IgD-negative memory B cell (primary cell): Measurements from ENCODE around the gene ARL8A. TPM values are rescaled to one million over a fixed set of nuclear protein-coding genes. Genes with fewer than 3 reads are reported as not detected.
A peak's percentile ranks its signal among the peaks of the same experiment; 100 is the strongest.

ENCODE experiments used
- H3K27ac Mint-ChIP-seq, 3 donors: one replicate each; pipeline ENCODE4 v1.8.0; 2020 to 2022; ENCODE audit warnings: mild to moderate bottlenecking in 3 of 3, mixed read lengths in 3 of 3, moderate library complexity in 1 of 3
- H3K27me3 Mint-ChIP-seq: one replicate; pipeline ENCODE4 v1.8.0; 2021; ENCODE audit warnings: mixed read lengths
- H3K36me3 Mint-ChIP-seq: one replicate; pipeline ENCODE4 v1.8.0; 2020; ENCODE audit warnings: mild to moderate bottlenecking, mixed read lengths
- H3K4me1 Mint-ChIP-seq, 3 donors: one replicate each; pipeline ENCODE4 v1.8.0; 2020 to 2022; ENCODE audit warnings: mixed read lengths in 3 of 3, mild to moderate bottlenecking in 1 of 3
- H3K4me3 Mint-ChIP-seq, 4 donors: one replicate each; pipeline ENCODE4 v1.8.0; 2020 to 2022; ENCODE audit warnings: mild to moderate bottlenecking in 4 of 4, mixed read lengths in 4 of 4, moderate library complexity in 3 of 4
- H3K9me3 Mint-ChIP-seq, 3 donors: one replicate each; pipeline ENCODE4 v1.8.0; 2020 to 2021; ENCODE audit warnings: mixed read lengths in 3 of 3, mild to moderate bottlenecking in 1 of 3
- polyA plus RNA-seq: library from polyadenylated mRNA; unstranded; fragments of 300-500 nt; fragmentation: Illumina TruSeq; gene quantifications from one replicate; pipeline ENCODE4 v1.2.3, GENCODE V29; 2021

The ARL8A gene
- polyA plus RNA-seq, 1 donor from 2014 or later, result 17.3 TPM

DNA sequence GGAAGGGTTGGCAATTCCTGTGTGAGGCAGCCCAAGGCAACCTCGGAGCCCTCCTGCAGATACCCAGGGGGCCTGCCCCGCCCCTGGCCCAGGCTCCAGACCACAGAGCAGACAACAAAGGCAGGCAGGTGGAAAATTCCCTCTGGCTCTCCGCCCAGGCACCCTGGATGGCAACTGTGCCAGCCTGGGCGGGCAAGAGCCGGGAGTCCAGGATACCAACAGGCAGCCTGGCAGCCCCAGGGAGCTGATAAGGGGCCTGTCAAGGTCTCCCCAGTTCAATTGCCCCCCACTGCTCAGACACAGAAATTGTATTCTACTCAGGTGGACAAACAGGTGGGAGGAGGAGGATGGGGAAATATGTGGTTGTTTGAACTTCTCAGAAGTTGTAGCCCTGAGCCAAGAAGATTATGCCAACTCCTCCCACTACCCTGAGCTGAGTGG, 37.2 kb downstream of the ARL8A start:
- Mint-ChIP-seq H3K27me3 (peaks cover 2% of the 10 kb centered on the region), H3K36me3 (no peaks in the 10 kb centered on the region), H3K4me3 (peak overlapping the region in 1 of 4 donors; percentile 39), H3K9me3 (no peaks in the 10 kb centered on the region), H3K27ac (no peak overlapping the region), H3K4me1 (no peaks in the 10 kb centered on the region)

DNA sequence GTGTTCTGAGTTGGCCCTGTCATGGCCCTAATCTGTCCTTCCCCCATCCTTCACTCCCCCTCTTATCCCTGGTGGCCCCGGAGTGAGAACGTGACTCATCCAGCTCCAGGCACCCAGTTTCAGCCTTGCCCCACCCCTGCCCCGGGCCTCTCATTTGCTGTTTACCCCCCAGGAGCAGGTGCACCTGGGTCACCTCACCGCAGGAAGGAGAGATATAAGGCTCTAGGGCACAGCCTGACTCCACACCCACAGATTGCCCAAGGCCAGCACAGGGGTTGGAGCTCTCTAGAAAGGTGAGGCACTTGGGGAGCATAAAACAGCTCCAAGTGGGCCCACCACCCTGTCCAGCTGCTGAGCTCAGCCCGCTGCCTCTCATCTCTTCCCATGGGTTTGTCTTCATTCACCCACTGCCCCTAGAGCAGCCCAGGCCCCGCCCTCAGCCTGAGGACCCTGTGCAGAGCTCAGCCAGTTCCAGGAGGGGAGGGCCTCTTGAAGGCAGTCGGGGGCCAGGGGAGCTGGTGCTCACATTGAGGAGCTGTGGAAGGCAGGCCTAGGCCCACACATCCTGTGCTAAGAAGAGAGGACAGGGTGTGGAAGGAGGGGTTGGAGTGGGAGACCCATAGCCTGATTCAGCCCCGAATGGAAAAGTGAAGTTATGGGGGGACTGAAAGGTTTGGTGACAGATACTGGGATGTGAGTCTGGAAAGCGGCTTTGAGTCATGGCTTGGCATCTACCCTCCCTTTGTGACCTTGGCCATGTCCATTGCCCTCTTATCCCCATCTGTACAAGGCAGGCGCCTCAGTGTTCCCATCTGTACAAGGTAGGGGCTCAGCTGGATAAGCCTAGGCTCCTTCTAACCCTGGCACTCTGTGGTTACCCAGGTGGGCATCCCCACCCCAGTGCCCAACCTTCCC, 37.9 kb downstream of the ARL8A start:
- Mint-ChIP-seq H3K4me3 (no peak overlapping the region), H3K27ac (no peak overlapping the region), H3K36me3 (no peaks in the 10 kb centered on the region), H3K9me3 (no peaks in the 10 kb centered on the region), H3K4me1 (no peaks in the 10 kb centered on the region), H3K27me3 (peaks cover 2% of the 10 kb centered on the region)

DNA sequence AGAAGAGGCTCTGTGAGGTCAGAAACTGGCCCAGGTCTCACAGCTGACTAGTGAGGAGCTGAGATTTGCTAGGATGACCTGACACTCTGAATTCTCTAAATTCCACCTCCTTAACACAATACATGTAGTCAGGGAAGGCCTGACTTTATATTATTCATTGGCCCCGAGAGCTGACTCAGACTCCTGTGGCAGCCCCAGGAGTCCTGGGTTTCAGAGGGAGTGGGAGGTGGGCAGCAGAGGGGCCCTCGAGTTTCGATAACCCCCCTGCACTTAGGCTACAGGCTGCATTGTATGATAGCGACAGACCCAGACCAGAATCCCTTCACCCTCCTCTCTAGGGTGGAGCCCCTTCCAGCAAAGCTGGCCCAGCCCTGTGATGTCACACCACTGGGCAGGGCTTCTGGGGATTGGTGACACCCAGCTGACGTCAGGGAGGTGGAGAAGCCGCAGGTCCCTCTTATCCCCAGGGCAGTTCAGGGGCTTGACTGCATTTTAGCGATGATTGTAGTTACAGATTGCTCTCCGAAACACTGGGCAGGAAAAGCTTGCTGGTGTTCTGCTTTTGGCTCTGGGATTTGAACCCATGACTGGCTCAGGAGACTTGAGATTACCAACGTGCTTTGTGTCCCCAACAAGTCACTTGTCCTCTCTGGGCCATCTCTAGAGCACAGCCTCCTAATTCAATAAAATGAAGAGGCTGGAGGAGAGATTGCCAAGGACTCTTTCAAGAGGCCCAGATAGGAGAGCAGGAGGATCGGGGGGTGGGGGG, 38.8 kb downstream of the ARL8A start:
- Mint-ChIP-seq H3K36me3 (peaks cover 2% of the 10 kb centered on the region), H3K27ac (no peak overlapping the region), H3K27me3 (peaks cover 2% of the 10 kb centered on the region), H3K9me3 (no peaks in the 10 kb centered on the region), H3K4me1 (no peaks in the 10 kb centered on the region), H3K4me3 (peak overlapping the region in 1 of 4 donors; percentile 47)

DNA sequence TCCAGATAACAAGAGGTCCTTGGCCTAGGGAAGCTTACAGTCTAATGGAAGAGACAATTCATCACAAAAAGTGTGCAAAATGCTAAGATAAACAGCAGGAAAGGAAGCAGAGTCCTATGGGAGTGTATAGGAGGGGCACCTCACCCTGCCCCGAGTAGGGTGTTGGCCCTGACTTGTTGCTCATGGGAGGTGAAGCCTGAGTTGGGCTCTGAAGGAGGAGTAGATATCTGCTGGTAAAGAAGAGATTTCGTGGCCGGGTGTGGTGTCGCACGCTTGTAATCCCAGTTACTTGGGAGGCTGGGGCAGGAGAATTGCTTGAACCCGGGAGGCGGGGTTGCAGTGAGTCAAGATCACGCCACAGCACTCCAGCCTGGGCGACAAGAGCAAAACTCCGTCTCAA, 40.5 kb downstream of the ARL8A start:
- Mint-ChIP-seq H3K27me3 (peaks cover 2% of the 10 kb centered on the region), H3K27ac (no peak overlapping the region), H3K36me3 (peaks cover 2% of the 10 kb centered on the region), H3K9me3 (no peaks in the 10 kb centered on the region), H3K4me3 (no peak overlapping the region), H3K4me1 (no peaks in the 10 kb centered on the region)

DNA sequence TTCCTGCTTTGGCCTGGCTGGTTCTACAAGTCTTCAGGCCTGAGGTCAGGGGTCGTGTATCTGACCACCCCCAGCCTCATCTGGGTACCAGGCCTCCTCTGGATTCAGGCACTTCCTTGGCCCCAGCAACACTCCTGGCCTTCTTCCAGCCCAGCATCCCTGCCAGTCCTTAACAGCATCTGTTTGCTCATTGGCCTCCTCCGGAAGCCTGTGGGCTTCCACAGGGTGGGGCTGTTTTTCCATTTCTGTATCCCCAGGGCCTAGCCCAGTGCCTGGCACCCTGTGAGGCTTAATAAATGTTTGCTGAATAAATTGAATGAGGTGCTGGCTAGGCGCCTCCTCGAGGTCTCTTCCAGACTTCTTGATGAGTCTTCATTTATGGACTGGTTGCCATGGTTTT, 43.4 kb downstream of the ARL8A start:
- Mint-ChIP-seq H3K9me3 (no peaks in the 10 kb centered on the region), H3K36me3 (peaks cover 2% of the 10 kb centered on the region), H3K4me1 (no peaks in the 10 kb centered on the region), H3K4me3 (no peak overlapping the region), H3K27ac (no peak overlapping the region), H3K27me3 (peaks cover 2% of the 10 kb centered on the region)

DNA sequence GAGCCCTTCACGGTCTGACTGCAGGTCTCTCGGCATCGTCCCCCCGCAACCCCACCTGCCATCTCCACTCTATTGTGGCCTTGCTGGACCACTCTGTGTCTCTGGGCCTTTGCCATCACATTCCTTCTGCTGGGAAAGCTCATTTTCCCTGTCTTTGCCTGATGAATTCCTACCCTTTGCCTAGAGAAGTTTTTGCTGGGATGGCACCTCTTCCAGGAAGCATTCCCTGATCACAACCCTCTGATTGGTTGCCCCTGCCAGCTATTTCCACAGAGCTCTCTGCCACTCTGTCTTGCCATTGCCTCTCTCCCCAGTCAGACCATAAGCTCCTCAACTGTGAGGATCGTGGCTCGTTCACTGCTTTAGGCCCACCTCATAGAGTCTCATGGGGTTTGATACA, 50.7 kb downstream of the ARL8A start:
- peak overlapping the region in 1 of 3 donors; percentile 66 for H3K27ac Mint-ChIP-seq

DNA sequence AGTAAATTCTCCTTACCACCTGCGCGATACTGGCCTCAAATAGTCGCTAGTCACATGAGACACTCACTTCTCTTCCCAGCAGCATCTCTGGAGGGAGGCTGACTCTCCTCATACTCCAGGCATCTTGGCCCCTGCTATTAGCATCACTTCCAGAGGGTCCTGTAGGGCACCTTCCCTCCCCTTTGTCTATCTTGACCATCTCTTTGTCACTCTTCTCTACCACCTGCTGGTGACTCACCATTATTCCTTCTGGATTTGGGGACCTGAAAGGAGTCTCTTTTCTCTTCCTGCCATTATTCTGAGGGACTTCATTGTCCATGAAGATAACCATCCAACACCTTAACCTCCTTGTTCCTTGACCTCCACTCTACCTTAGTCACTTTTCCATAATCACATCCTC, 53.5 kb downstream of the ARL8A start:
- peaks cover 7% of the 10 kb centered on the region for H3K27me3 Mint-ChIP-seq
- H3K36me3 Mint-ChIP-seq, result peaks cover 3% of the 10 kb centered on the region
- no peak overlapping the region for H3K27ac Mint-ChIP-seq
- H3K4me3 Mint-ChIP-seq, result no peak overlapping the region
- peaks cover 0 to 1% (median 0%) of the 10 kb centered on the region in 3 donors for H3K4me1 Mint-ChIP-seq
- H3K9me3 Mint-ChIP-seq, result no peaks in the 10 kb centered on the region

More for the DNA sequence above, 50.7 kb downstream of the ARL8A start:
- Mint-ChIP-seq H3K4me1 (peaks cover 0 to 1% (median 0%) of the 10 kb centered on the region in 3 donors), H3K36me3 (peaks cover 3% of the 10 kb centered on the region), H3K9me3 (no peaks in the 10 kb centered on the region), H3K4me3 (peak overlapping the region in 1 of 4 donors; percentile 73), H3K27me3 (peaks cover 7% of the 10 kb centered on the region)

DNA sequence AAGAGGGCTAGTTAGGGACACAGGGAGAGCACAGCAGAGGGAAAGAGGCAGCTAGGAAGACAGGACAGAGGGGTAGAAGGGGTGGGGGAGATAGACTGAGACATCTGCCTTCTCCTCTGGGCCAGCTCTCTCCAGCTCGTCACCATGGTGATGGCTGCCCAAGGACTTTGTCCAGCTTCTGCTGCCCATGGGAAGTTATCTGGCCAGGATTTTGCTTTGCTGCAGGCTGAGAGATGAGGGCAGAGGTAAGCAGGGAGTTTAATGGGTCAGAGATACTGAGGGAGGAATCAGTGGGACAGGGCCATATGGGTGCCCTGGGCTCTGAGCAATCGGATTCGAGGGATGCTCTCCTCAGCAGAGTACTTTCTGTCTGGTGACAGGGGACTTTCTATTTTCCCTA, 56.3 kb downstream of the ARL8A start:
- Mint-ChIP-seq H3K9me3 (peaks cover 0 to 1% (median 0%) of the 10 kb centered on the region in 3 donors), H3K27me3 (peaks cover 10% of the 10 kb centered on the region), H3K27ac (no peak overlapping the region), H3K4me3 (no peak overlapping the region), H3K4me1 (peaks cover 0 to 1% (median 0%) of the 10 kb centered on the region in 3 donors), H3K36me3 (no peaks in the 10 kb centered on the region)

DNA sequence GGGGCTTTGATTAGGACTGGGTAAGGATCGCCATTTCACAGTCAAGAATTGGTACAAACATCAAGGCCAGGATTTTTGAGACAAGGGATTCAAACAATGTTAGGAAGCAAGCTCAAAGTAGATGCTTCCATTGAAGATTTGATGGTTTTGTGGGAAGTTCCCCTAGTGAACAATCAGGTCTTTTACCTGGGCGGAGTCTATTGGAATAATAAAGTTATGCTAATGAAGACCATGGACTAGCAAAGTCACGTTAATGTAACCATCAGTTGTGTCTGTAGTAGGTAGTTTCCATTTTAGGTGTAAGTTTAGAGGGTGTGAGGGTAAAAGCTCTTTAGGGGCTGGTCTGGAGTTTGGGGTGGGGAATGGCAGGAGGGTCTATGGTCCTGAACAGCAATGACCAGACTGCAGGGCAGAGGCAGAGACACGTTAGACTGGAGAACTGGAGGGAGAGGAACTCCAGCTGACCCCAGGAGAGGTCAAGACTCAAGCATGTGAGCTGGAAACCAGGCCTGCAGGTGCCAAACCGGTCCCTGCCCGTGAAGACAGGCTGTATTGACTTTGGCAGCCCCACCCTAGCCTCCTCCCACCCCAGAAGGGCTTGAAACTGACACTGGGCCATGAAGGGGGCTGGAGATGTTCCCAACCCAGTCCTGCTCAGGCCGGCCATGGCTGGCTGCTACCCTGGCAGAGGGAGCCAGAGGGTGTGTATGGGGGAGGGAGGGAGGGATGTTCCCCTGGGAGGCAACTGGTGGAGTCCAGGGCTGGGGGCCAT, 57.8 kb downstream of the ARL8A start:
- Mint-ChIP-seq H3K9me3 (peaks cover 0 to 1% (median 0%) of the 10 kb centered on the region in 3 donors), H3K36me3 (no peaks in the 10 kb centered on the region), H3K4me1 (no peaks in the 10 kb centered on the region), H3K27me3 (peaks cover 10% of the 10 kb centered on the region), H3K27ac (no peak overlapping the region), H3K4me3 (no peak overlapping the region)

DNA sequence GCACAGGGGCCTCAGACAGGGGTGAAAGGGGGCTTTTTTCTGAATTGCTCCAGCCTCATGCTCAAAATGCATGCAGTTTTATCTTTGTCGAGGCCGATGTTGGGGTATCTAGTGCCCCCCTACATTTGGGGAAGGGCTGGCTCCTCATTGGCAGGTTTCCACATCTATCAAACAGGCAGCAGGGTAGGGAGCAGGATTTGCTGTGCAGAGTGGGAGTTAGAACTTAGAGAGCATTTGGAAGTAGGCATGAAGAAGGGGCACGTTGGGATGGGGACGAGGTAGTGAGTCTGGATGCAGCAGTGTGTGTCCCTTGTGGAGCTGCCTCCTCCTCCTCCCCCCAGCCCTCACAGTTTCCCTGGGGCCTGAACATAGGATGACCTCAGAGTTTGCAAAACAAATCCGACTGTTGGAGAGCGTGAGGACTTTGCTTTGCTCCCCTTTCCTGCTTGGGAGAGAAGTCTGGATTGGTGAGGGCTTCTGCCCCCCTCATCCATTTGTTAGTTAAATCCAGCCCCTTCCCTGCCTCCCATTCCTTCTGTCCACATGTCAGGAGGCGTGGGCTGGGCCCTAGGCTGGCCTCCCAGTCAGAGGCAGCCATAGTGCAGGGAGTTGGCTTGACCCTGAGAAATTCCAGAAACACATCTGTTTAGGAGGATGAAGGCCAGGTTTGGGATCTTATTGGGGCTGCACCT, 58.7 kb downstream of the ARL8A start:
- no peaks in the 10 kb centered on the region for H3K4me1 Mint-ChIP-seq
- no peak overlapping the region for H3K4me3 Mint-ChIP-seq
- H3K36me3 Mint-ChIP-seq, result no peaks in the 10 kb centered on the region
- H3K9me3 Mint-ChIP-seq, result peaks cover 0 to 1% (median 0%) of the 10 kb centered on the region in 3 donors
- H3K27me3 Mint-ChIP-seq, result peaks cover 4% of the 10 kb centered on the region
- H3K27ac Mint-ChIP-seq, result no peak overlapping the region

DNA sequence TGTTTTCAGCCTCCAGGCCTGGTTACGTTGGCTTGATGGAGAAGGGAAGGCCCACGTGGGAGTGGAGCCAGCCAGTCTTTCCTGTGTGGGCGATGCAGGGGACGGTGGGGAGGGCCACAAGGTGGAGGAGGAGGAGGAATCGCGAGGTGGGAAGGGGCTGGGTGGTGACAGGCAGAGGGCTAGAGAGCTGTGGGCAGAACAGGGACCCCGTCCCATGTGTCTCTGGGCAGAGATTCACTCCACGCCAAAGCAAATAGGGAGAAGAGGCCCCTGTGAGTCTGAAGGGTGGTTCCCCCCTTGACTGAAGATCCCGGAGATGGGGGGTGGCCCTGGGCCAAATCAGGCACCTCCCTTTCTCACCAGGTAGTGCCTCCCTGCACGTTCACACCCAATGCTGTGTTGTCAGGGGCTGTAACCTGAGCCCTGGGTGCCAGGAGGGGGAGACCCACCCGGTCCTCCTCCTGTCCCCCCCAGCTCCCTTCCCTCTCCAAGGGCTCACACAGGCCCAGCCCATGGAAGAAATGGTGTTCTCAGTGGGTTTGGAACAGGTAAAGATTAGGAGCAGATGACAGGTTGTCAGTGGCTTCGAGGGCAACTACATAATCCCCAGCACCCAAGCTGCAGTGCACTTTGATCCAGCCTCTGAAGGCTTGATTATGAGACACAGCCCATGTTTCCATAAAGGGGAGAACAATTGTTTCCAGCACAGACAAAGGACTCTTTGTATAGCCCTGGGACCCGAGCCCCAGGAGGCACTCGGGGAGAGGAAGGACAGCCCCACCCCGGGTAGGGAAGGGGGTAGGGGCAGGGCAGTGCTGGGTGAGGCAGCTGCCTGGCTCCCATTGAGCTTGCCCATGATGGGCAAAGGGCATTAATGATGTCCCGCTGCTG, 59.5 kb downstream of the ARL8A start:
- peaks cover under 1% of the 10 kb centered on the region for H3K36me3 Mint-ChIP-seq
- H3K4me1 Mint-ChIP-seq, result no peaks in the 10 kb centered on the region
- peaks cover 0 to 1% (median 0%) of the 10 kb centered on the region in 3 donors for H3K9me3 Mint-ChIP-seq
- H3K27me3 Mint-ChIP-seq, result peaks cover 4% of the 10 kb centered on the region
- no peak overlapping the region for H3K27ac Mint-ChIP-seq
- H3K4me3 Mint-ChIP-seq, result no peak overlapping the region
